K562 (cell line): Measurements from ENCODE around the gene STK32C. TPM values are rescaled to one million over a fixed set of nuclear protein-coding genes. Genes with fewer than 3 reads are reported as not detected.
A peak's percentile ranks its signal among the peaks of the same experiment; 100 is the strongest.

Source experiments
- ATAC-seq: fragments of 200-7000 bp; cut with Tn5 transposase; 3 replicates; pipeline ENCODE4 v1.9.1; 2020; ENCODE audit warnings: moderate library complexity
- BruUV-seq: library from RNA; stranded (reverse); fragments of 400-500 nt; replicated peaks from 2 replicates; lab custom pipeline; 2021; lab: Mats Ljungman, UMichigan
- CTCF ChIA-PET: fragments of 300-600 bp; formaldehyde crosslinking; extraction: SDS; loops from one replicate; lab custom pipeline; 2021; ENCODE audit warnings: low intra/inter-chr PET ratio; lab: Yijun Ruan, JAX
- POLR2A ChIA-PET: fragments of 300-600, 350-650 bp; sonication (Branson Sonifier 250); formaldehyde crosslinking; extraction: SDS; loops from one replicate; lab custom pipeline; 2021; ENCODE audit warnings: antibody characterized with exemption, inconsistent platforms; lab: Yijun Ruan, JAX
- DNase-seq, 4 experiments: peaks; one replicate each; pipeline versions ENCODE4 v3.0.0 to v3.0.0-alpha.2; 2011 to 2018; ENCODE audit warnings: low spot score in 3 of 4, mixed read lengths in 3 of 4; ENCODE audit errors: extremely low read depth in 1 of 4
- FAIRE-seq: peaks from 2 replicates; lab custom pipeline; 2011; peaks lifted over from hg19 to GRCh38; lab: Jason Lieb, UNC
- H2AFZ ChIP-seq: 2 replicates; pipeline ENCODE4 v1.6.0; 2011; ENCODE audit warnings: low read depth, low read length, control low read depth, inconsistent platforms
- H3K27ac ChIP-seq: fragments of 200-600 bp; 3 replicates; pipeline ENCODE4 v1.8.0; 2011; ENCODE audit warnings: low read depth, mild to moderate bottlenecking, control low read depth, inconsistent platforms, low read length, moderate library complexity, mixed read lengths; ENCODE audit errors: extremely low read depth
- H3K27me3 ChIP-seq, 2 experiments: fragments of 300-600 bp in 1 of 2; 2 replicates in 1 of 2; 3 replicates in 1 of 2; pipeline versions ENCODE4 v1.6.0 to v1.8.0; 2011; ENCODE audit warnings: inconsistent platforms in 2 of 2, low read length in 2 of 2, mild to moderate bottlenecking in 1 of 2, mixed read lengths in 1 of 2, moderate library complexity in 1 of 2; ENCODE audit not compliant: control insufficient read depth in 2 of 2, insufficient read depth in 2 of 2
- H3K36me3 ChIP-seq: fragments of 300-600 bp; 3 replicates; pipeline ENCODE4 v1.8.0; 2011; ENCODE audit warnings: mild to moderate bottlenecking, low read length, inconsistent platforms; ENCODE audit not compliant: control insufficient read depth, insufficient read depth
- H3K4me1 ChIP-seq, 2 experiments: fragments of 200-600 bp in 1 of 2; replicated peaks in 1 of 2; 2 replicates in 1 of 2; 3 replicates in 1 of 2; pipeline versions ENCODE4 v1.5.1 to v1.8.0; 2011; ENCODE audit warnings: inconsistent platforms in 2 of 2, low read length in 2 of 2, mild to moderate bottlenecking in 1 of 2, mixed read lengths in 1 of 2, moderate library complexity in 1 of 2; ENCODE audit not compliant: control insufficient read depth in 2 of 2, insufficient read depth in 2 of 2
- H3K4me2 ChIP-seq: 2 replicates; pipeline ENCODE4 v1.6.1; 2011; ENCODE audit warnings: low read length, control low read depth, inconsistent platforms, mixed read lengths; ENCODE audit not compliant: insufficient read depth
- H3K4me3 ChIP-seq: fragments of 200-600 bp; sonication (generic), shearing (Covaris generic); 2 replicates; pipeline ENCODE4 v1.5.1; 2016; ENCODE audit warnings: control low read depth, inconsistent platforms
- H3K79me2 ChIP-seq: fragments of 200-600 bp; 3 replicates; pipeline ENCODE4 v1.8.0; 2011; ENCODE audit warnings: low read length, inconsistent platforms; ENCODE audit not compliant: control insufficient read depth, insufficient read depth
- H3K9ac ChIP-seq, 2 experiments: 2 replicates each; pipeline versions ENCODE4 v1.6.0 to v1.6.1; 2011; ENCODE audit warnings: low read depth in 2 of 2, low read length in 2 of 2, control low read depth in 1 of 2, inconsistent platforms in 1 of 2, mild to moderate bottlenecking in 1 of 2, mixed read lengths in 1 of 2; ENCODE audit not compliant: insufficient read depth in 1 of 2
- H3K9me1 ChIP-seq: one replicate; pipeline ENCODE4 v1.6.0; 2011; ENCODE audit warnings: inconsistent platforms, mild to moderate bottlenecking, low read length, moderate library complexity; ENCODE audit not compliant: control insufficient read depth, insufficient read depth
- H3K9me3 ChIP-seq: replicated peaks from 2 replicates; pipeline ENCODE4 v1.5.1; 2011; ENCODE audit warnings: low read depth, low read length, inconsistent platforms; ENCODE audit not compliant: control insufficient read depth, insufficient read depth
- H4K20me1 ChIP-seq: replicated peaks from 2 replicates; pipeline ENCODE4 v1.6.1; 2011; ENCODE audit warnings: low read length, inconsistent platforms, mixed read lengths; ENCODE audit not compliant: control insufficient read depth, insufficient read depth
- DACH1 ChIP-seq: fragments of 450-650 bp; IDR thresholded peaks from 2 replicates; pipeline ENCODE4 v1.6.1; 2018; ENCODE audit not compliant: partially characterized antibody
- E2F5 ChIP-seq: sonication (generic); formaldehyde crosslinking; IDR thresholded peaks from 2 replicates; pipeline ENCODE4 v1.8.0; 2022; ENCODE audit warnings: mild to moderate bottlenecking, missing genetic modification reagents
- HCFC1 ChIP-seq: IDR thresholded peaks from 2 replicates; pipeline ENCODE4 v1.6.1; 2012; ENCODE audit warnings: low read depth, low read length, improper control_type of control experiment
- MEIS2 ChIP-seq: fragments of 450-650 bp; IDR thresholded peaks from 2 replicates; pipeline ENCODE4 v1.6.1; 2014; ENCODE audit warnings: mild to moderate bottlenecking; ENCODE audit not compliant: partially characterized antibody
- NCOA2 ChIP-seq, 2 experiments: fragments of 450-650 bp; IDR thresholded peaks; 2 replicates each; pipeline ENCODE4 v1.6.1; 2018; ENCODE audit warnings: mild to moderate bottlenecking in 2 of 2, moderate library complexity in 1 of 2; ENCODE audit not compliant: partially characterized antibody in 2 of 2
- PYGO2 ChIP-seq: fragments of 450-650 bp; IDR thresholded peaks from 2 replicates; pipeline ENCODE4 v1.6.1; 2016; ENCODE audit warnings: mild to moderate bottlenecking, missing genetic modification characterization, moderate library complexity, missing compliant biosample characterization
- ZNF407 ChIP-seq: fragments of 450-650 bp; IDR thresholded peaks from 2 replicates; pipeline ENCODE4 v1.6.1; 2016; ENCODE audit warnings: low read depth
- ZNF75A ChIP-seq: fragments of 450-650 bp; formaldehyde crosslinking; IDR thresholded peaks from 2 replicates; pipeline ENCODE4 v1.4.0; 2020; ENCODE audit warnings: mild to moderate bottlenecking
- WGBS: fragments of 100-300 bp; shearing (Covaris generic); methylation state at CpG from one replicate; pipeline ENCODE4 v1.1.6; 2016; ENCODE audit warnings: low coverage, mixed read lengths; ENCODE audit not compliant: insufficient coverage; ENCODE audit errors: missing lambda C conversion rate; 5-methylcytosine and 5-hydroxymethylcytosine counted together
- in situ Hi-C: fragments of 300-500 bp; cut with MboI; formaldehyde crosslinking; loops from 4 replicates; pipeline ENCODE4 v1.15.0; 2018; ENCODE audit warnings: inconsistent platforms, mixed read lengths
- intact Hi-C: fragments of 100-400 bp; cut with micrococcal nuclease; formaldehyde crosslinking; loops from 2 replicates; pipeline ENCODE4 v1.14.2; 2022
- polyA plus RNA-seq, 8 experiments: library from polyadenylated mRNA; depleted of rRNA in 4 of 8; stranded (reverse) in 5 of 8; unstranded in 3 of 8; fragments of >200 nt; fragmentation: Nextera tagmentation in 2 of 8; fragmentation: Illumina TruSeq in 1 of 8; extraction: Ambion mirVana in 2 of 8; extraction: Trizol in 1 of 8; gene quantifications; 2 replicates each; pipeline versions ENCODE4 v1.2.1 to v1.2.3, GENCODE V29; 2011 to 2014; ENCODE audit warnings: inconsistent platforms in 1 of 8, missing spikeins in 1 of 8
- total RNA-seq, 7 experiments: library from RNA; depleted of rRNA in 6 of 7; stranded (reverse); fragments of >200 nt in 6 of 7; fragmentation: Illumina TruSeq in 2 of 7; extraction: Trizol in 2 of 7; gene quantifications; 2 replicates each; pipeline versions ENCODE4 v1.2.1 to v1.2.3, GENCODE V29; 2011 to 2021; ENCODE audit warnings: low replicate concordance in 1 of 7
- TF ChIP-seq, protein P1 (sequence below): fragments of 250-450 bp; sonication (Bioruptor Pico); IDR thresholded peaks from 2 replicates; pipeline ENCODE4 v1.8.0; 2022; ENCODE audit warnings: moderate library complexity, mild to moderate bottlenecking, inconsistent platforms

Gene STK32C
- total and polyA plus RNA-seq, 9 of the 15 experiments (the other 6 are each of a cell fraction or from before 2014, with no cell fraction given): 1.5 to 20.9 (median 6.5) TPM

GRCh38 chr10:132331601-132332432 lies 24.1 kb upstream of the STK32C start, which contains the start of gene LRRC27 (continued):
- TF ChIP-seq, protein P1, sequence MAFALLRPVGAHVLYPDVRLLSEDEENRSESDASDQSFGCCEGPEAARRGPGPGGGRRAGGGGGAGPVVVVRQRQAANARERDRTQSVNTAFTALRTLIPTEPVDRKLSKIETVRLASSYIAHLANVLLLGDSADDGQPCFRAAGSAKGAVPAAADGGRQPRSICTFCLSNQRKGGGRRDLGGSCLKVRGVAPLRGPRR: no peak
- TF ChIP-seq ZNF75A (CRISPR knock-in tag) (no peak), NCOA2 (IDR thresholded peaks at IDR 0.05; ENCODE audit: partially characterized antibody in 2 of 2) (no peak)

GRCh38 chr10:132330486-132330833 lies 22.7 kb upstream of the STK32C start:
- BruUV-seq: no TSS peak
- Histone ChIP-seq H3K9me3 (no peaks in the 10 kb centered on the region), H3K9me1 (peaks cover 5% of the 10 kb centered on the region), H3K4me3 (peak overlapping the region; percentile 82), H4K20me1 (peaks cover 13% of the 10 kb centered on the region), H3K27me3 (no peaks in the 10 kb centered on the region), H3K4me2 (peak overlapping the region; percentile 94), H3K27ac (peak overlapping the region; percentile 98), H3K79me2 (peaks cover 60% of the 10 kb centered on the region), H3K9ac (peak overlapping the region; percentile 72 to 95; a peak in 3 of 4 replicates), H3K4me1 (peaks cover 23 to 31% of the 10 kb centered on the region in 2 experiments; a peak in 4 of 5 replicates), H2AFZ (no peak overlapping the region), H3K36me3 (peaks cover 30% of the 10 kb centered on the region; the same call in 2 of the 3 replicates)
- FAIRE-seq (no peak), DNase-seq (no peak), ATAC-seq (no peak)
- intact Hi-C loops: no loop called here
- 3% methylated on average over 6 of the region's 8 CpGs for whole genome bisulfite sequencing
- in situ Hi-C loops: no loop called here
- CTCF ChIA-PET: no interaction called here
- POLR2A ChIA-PET: interaction anchor here (0.7 to 1.0 kb wide), 2 partner anchors 32 to 48 kb away, joined by 3 to 4 read pairs; no protein-coding TSS in a partner anchor
- no peak for TF ChIP-seq DACH1
- no peak for TF ChIP-seq MEIS2
- no peak for TF ChIP-seq PYGO2 (tag)
- no peak for TF ChIP-seq ZNF407
- no peak for TF ChIP-seq HCFC1
- TF ChIP-seq E2F5 (CRISPR knock-in tag): no peak
